ENCODE results near the gene DGKI. TPM values are rescaled to one million over a fixed set of nuclear protein-coding genes. Genes with fewer than 3 reads are reported as not detected.

The DGKI gene
- total RNA-seq, 1 experiment from 2014 or later = 0.55 TPM

GRCh38 chr7:137480824-137481365 is 365.9 kb downstream of the DGKI start:
- Histone ChIP-seq H3K23me2 (ENCODE audit: insufficient read length, low read depth, low read length, poor library complexity, severe bottlenecking) (no peaks in the 10 kb centered on the region), H3K9me3 (ENCODE audit: control insufficient read depth, low read depth, low read length) (no peaks in the 10 kb centered on the region), H2BK120ac (ENCODE audit: low read depth, low read length, poor library complexity, severe bottlenecking) (no peak overlapping the region), H3T11ph (ENCODE audit: low read length) (no peak overlapping the region), H3K4ac (ENCODE audit: low read depth, low read length) (no peak overlapping the region), H2AFZ (ENCODE audit: low read length) (no peak overlapping the region), H3K4me2 (ENCODE audit: insufficient read depth, insufficient read length, low read length) (no peak overlapping the region), H4K8ac (replicated peaks; ENCODE audit: insufficient read length, low read depth, low read length) (no peak overlapping the region), H2BK20ac (ENCODE audit: low read depth, low read length, poor library complexity, severe bottlenecking) (no peak overlapping the region), H3K79me2 (ENCODE audit: insufficient read depth, low read length) (no peaks in the 10 kb centered on the region), H3K18ac (ENCODE audit: insufficient read length, low read depth, low read length) (no peak overlapping the region), H2BK12ac (ENCODE audit: insufficient read length, low read depth, low read length) (no peak overlapping the region), H2BK5ac (ENCODE audit: insufficient read length, low read length) (no peak overlapping the region), H3K14ac (ENCODE audit: insufficient read depth, low read length) (no peak overlapping the region), H2AK5ac (ENCODE audit: insufficient read length, low read length) (no peak overlapping the region), H3K79me1 (ENCODE audit: insufficient read depth, low read depth, low read length, poor library complexity, severe bottlenecking) (no peaks in the 10 kb centered on the region), H4K20me1 (ENCODE audit: control insufficient read depth, insufficient read depth, insufficient read length) (no peaks in the 10 kb centered on the region), H4K91ac (ENCODE audit: insufficient read length, low read depth, low read length) (no peak overlapping the region), H3K27me3 (ENCODE audit: insufficient read depth, low read length) (no peaks in the 10 kb centered on the region), H3K9ac (ENCODE audit: extremely low read depth, insufficient read length, low read length) (no peak overlapping the region), H3K4me1 (ENCODE audit: insufficient read depth, low read length) (no peaks in the 10 kb centered on the region), H2BK15ac (ENCODE audit: low read depth, low read length) (no peak overlapping the region), H3K27ac (ENCODE audit: insufficient read length, low read depth, low read length) (no peak overlapping the region), H3K23ac (ENCODE audit: insufficient read length, low read depth, low read length) (no peak overlapping the region), H4K5ac (ENCODE audit: insufficient read length, low read depth, low read length) (no peak overlapping the region), H3K56ac (ENCODE audit: insufficient read length, low read depth, low read length) (no peak overlapping the region)
- H3K4me3 Mint-ChIP-seq = no peak overlapping the region
- no CpG with 5 or more reads among the region's 3 CpGs for WGBS (ENCODE audit: extremely low coverage, insufficient read length, low lambda C conversion rate)
- TF ChIP-seq CTCF (conservative IDR thresholded peaks at IDR 0.05) = no peak
- H3K4me1 Mint-ChIP-seq = peaks cover 5 to 6% of the 10 kb centered on the region in 2 experiments
- no peak overlapping the region for H3K27ac Mint-ChIP-seq
- no peak for DNase-seq
- peaks cover 0 to 2% of the 10 kb centered on the region in 2 experiments; a peak in 1 of 5 replicates for H3K9me3 Mint-ChIP-seq
- peaks cover 0 to 1% (median 0%) of the 10 kb centered on the region in 3 experiments; a peak in 1 of 7 replicates for H3K36me3 Mint-ChIP-seq (ENCODE audit: insufficient read depth in 1 of 3, low read depth in 3 of 3)
- no peaks in the 10 kb centered on the region for H3K27me3 Mint-ChIP-seq (ENCODE audit: low read depth)
